Measurements from ENCODE around the gene ZNF697.

Gene ZNF697

DNA sequence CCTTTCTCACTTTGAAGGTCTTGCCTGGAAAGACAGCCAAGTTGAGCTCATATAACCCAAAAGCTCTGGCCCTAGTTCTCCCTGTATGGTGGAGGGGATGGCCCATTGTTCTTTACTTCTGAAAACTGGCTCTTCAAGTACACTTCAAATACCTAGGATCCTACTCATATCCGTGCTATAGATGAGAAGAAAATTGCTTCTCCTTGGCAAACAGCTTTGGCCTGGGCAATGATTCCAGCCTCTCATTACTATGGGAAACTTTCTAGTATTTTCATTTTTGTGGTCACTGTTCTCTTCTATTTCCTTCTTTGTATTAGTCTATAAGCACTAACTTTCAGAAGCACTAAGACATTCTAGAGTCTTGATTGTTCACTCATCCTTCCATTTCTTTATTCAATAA lies 53.7 kb downstream of the ZNF697 start:
- no peaks in the 10 kb centered on the region for H3K27me3 ChIP-seq (ENCODE audit: insufficient read depth, low read length)
- WGBS (ENCODE audit: extremely low coverage, insufficient coverage, insufficient read length) = no CpG with 5 or more reads among the region's 1 CpG
- H3K36me3 ChIP-seq (ENCODE audit: control insufficient read depth in 1 of 2, insufficient read depth in 2 of 2, low read length in 2 of 2) = no peaks in the 10 kb centered on the region
- no peak overlapping the region for H3K4ac ChIP-seq (ENCODE audit: low read depth, low read length)
- H3K23ac ChIP-seq (ENCODE audit: low read length) = no peak overlapping the region
- H2BK120ac ChIP-seq (ENCODE audit: insufficient read depth, low read length, poor library complexity) = no peak overlapping the region
- H4K91ac ChIP-seq (ENCODE audit: low read depth, low read length) = no peak overlapping the region
- H3K79me2 ChIP-seq (ENCODE audit: control insufficient read depth, insufficient read depth, low read length, poor library complexity) = no peaks in the 10 kb centered on the region
- H3K4me1 ChIP-seq (ENCODE audit: control insufficient read depth in 1 of 2, insufficient read depth in 2 of 2, low read length in 2 of 2) = peaks cover 0 to 2% of the 10 kb centered on the region in 2 experiments
- H2AFZ ChIP-seq (ENCODE audit: insufficient read depth, low read length, poor library complexity) = no peak overlapping the region
- no peak overlapping the region for H3K4me2 ChIP-seq (ENCODE audit: low read length)
- peak in 1 of 2 donors; percentile 48 for DNase-seq
- no peak overlapping the region for H2BK5ac ChIP-seq (ENCODE audit: low read depth, low read length, poor library complexity)
- no peak overlapping the region for H3K4me3 ChIP-seq (ENCODE audit: low read depth, low read length)
- no peak overlapping the region for H3K18ac ChIP-seq (ENCODE audit: low read length)
- H3K79me1 ChIP-seq (ENCODE audit: low read length) = no peaks in the 10 kb centered on the region
- H4K12ac ChIP-seq (ENCODE audit: low read depth, low read length) = no peak overlapping the region
- H2BK12ac ChIP-seq (ENCODE audit: low read length) = no peak overlapping the region
- no peak overlapping the region for H2AK5ac ChIP-seq (ENCODE audit: low read length)
- H3K14ac ChIP-seq (ENCODE audit: low read length) = no peak overlapping the region
- no peaks in the 10 kb centered on the region for H3K9me3 ChIP-seq (ENCODE audit: insufficient read depth, low read depth, low read length)
- H4K8ac ChIP-seq (ENCODE audit: low read depth, low read length) = no peak overlapping the region
- no peak overlapping the region for H3K9ac ChIP-seq (ENCODE audit: low read length)
- H3K27ac ChIP-seq (ENCODE audit: low read depth, low read length) = no peak overlapping the region

DNA sequence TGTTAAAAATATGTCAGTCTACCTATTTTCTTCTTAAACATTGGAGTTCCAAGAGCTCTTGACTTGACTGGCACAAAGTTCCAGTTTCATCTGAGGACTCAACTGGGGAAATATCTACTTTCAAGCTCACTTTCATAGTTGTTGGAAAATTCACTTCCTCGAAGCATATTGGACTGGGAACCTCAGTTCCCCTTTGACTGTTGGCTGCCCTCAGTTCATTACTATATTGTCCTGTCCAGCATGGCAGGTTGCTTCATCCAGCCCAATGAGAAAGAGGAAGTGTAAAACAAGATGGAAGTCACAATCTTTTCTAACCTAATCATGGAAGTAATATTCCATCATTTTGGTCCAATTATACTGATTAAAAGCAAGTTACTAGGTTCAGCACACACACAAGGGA lies 54.3 kb downstream of the ZNF697 start:
- H4K8ac ChIP-seq (ENCODE audit: low read depth, low read length) = no peak overlapping the region

DNA sequence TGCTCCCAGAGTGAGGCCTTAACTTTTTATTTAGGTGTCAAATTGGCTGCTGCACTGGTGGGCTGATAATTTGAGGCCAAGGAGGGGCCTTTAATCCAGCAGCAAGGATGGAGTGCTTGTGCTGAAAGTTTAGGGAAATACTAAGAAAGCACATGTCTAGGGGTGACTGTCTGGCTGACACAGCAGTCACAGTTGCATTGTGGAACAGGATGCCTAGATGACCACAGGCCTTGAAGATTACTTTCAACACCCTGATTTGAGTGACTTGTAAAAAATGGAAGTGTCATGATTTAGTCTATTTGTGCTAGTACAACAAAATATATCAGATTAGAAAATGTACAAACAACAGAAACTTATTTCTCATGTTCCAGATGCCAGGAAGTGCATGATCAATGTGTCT lies 57.7 kb downstream of the ZNF697 start:
- H3K27me3 ChIP-seq (ENCODE audit: insufficient read depth, low read length) = no peaks in the 10 kb centered on the region
- H3K36me3 ChIP-seq (ENCODE audit: control insufficient read depth in 1 of 2, insufficient read depth in 2 of 2, low read length in 2 of 2) = no peaks in the 10 kb centered on the region
- no peak overlapping the region for H3K23ac ChIP-seq (ENCODE audit: low read length)
- H4K91ac ChIP-seq (ENCODE audit: low read depth, low read length) = no peak overlapping the region
- no peaks in the 10 kb centered on the region for H3K79me2 ChIP-seq (ENCODE audit: control insufficient read depth, insufficient read depth, low read length, poor library complexity)
- no peak overlapping the region for H2BK5ac ChIP-seq (ENCODE audit: low read depth, low read length, poor library complexity)
- H3K79me1 ChIP-seq (ENCODE audit: low read length) = no peaks in the 10 kb centered on the region
- no peak overlapping the region for H3K27ac ChIP-seq (ENCODE audit: low read depth, low read length)
- no peak overlapping the region for H2AK5ac ChIP-seq (ENCODE audit: low read length)
- no peak overlapping the region for H3K4me2 ChIP-seq (ENCODE audit: low read length)
- H3K9ac ChIP-seq (ENCODE audit: low read length) = no peak overlapping the region
- no peak overlapping the region for H4K12ac ChIP-seq (ENCODE audit: low read depth, low read length)
- no peak overlapping the region for H3K14ac ChIP-seq (ENCODE audit: low read length)
- no peak for DNase-seq
- no peak overlapping the region for H3K18ac ChIP-seq (ENCODE audit: low read length)
- H2BK12ac ChIP-seq (ENCODE audit: low read length) = peak overlapping the region; percentile 24
- H2BK120ac ChIP-seq (ENCODE audit: insufficient read depth, low read length, poor library complexity) = no peak overlapping the region
- H4K8ac ChIP-seq (ENCODE audit: low read depth, low read length) = no peak overlapping the region
- H3K9me3 ChIP-seq (ENCODE audit: insufficient read depth, low read depth, low read length) = no peaks in the 10 kb centered on the region
- H3K4me3 ChIP-seq (ENCODE audit: low read depth, low read length) = no peak overlapping the region
- H3K4me1 ChIP-seq (ENCODE audit: control insufficient read depth in 1 of 2, insufficient read depth in 2 of 2, low read length in 2 of 2) = peaks cover 4 to 11% of the 10 kb centered on the region in 2 experiments
- no peak overlapping the region for H2AFZ ChIP-seq (ENCODE audit: insufficient read depth, low read length, poor library complexity)
- H3K4ac ChIP-seq (ENCODE audit: low read depth, low read length) = no peak overlapping the region

More for the DNA sequence above, 54.3 kb downstream of the ZNF697 start:
- no peaks in the 10 kb centered on the region for H3K36me3 ChIP-seq (ENCODE audit: control insufficient read depth in 1 of 2, insufficient read depth in 2 of 2, low read length in 2 of 2)
- no peak overlapping the region for H2BK120ac ChIP-seq (ENCODE audit: insufficient read depth, low read length, poor library complexity)
- H3K4me3 ChIP-seq (ENCODE audit: low read depth, low read length) = no peak overlapping the region
- H3K27ac ChIP-seq (ENCODE audit: low read depth, low read length) = no peak overlapping the region
- DNase-seq = no peak
- H3K9me3 ChIP-seq (ENCODE audit: insufficient read depth, low read depth, low read length) = no peaks in the 10 kb centered on the region
- H3K14ac ChIP-seq (ENCODE audit: low read length) = no peak overlapping the region
- no peak overlapping the region for H2BK5ac ChIP-seq (ENCODE audit: low read depth, low read length, poor library complexity)
- H2AFZ ChIP-seq (ENCODE audit: insufficient read depth, low read length, poor library complexity) = no peak overlapping the region
- no peak overlapping the region for H3K9ac ChIP-seq (ENCODE audit: low read length)
- no peaks in the 10 kb centered on the region for H3K79me2 ChIP-seq (ENCODE audit: control insufficient read depth, insufficient read depth, low read length, poor library complexity)
- H4K12ac ChIP-seq (ENCODE audit: low read depth, low read length) = no peak overlapping the region
- H3K23ac ChIP-seq (ENCODE audit: low read length) = no peak overlapping the region
- H3K27me3 ChIP-seq (ENCODE audit: insufficient read depth, low read length) = no peaks in the 10 kb centered on the region
- H4K91ac ChIP-seq (ENCODE audit: low read depth, low read length) = no peak overlapping the region
- H2BK12ac ChIP-seq (ENCODE audit: low read length) = no peak overlapping the region
- H3K4me2 ChIP-seq (ENCODE audit: low read length) = no peak overlapping the region
- H3K79me1 ChIP-seq (ENCODE audit: low read length) = no peaks in the 10 kb centered on the region
- no peak overlapping the region for H3K18ac ChIP-seq (ENCODE audit: low read length)
- peaks cover 0 to 2% of the 10 kb centered on the region in 2 experiments for H3K4me1 ChIP-seq (ENCODE audit: control insufficient read depth in 1 of 2, insufficient read depth in 2 of 2, low read length in 2 of 2)
- no peak overlapping the region for H3K4ac ChIP-seq (ENCODE audit: low read depth, low read length)
- WGBS (ENCODE audit: extremely low coverage, insufficient coverage, insufficient read length) = no CpG with 5 or more reads among the region's 1 CpG
- no peak overlapping the region for H2AK5ac ChIP-seq (ENCODE audit: low read length)

DNA sequence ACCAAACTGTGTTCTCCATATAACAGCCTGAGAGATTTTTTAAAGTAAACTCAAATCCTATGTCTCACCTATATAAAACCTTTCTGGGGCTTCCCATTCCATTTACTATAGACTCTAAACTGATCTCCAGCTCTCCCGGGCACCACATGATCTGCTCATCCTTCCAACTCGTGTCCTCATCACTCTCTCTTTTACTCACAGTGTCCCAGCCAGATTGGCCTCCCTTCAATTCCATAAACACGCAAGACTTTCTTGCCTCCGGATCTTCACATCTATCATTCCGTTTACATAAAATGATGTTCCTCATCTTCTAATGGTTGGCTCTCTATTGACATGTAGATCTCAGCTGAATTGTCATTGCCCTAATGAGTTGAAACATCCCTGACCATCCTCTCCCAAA lies 59.4 kb downstream of the ZNF697 start:
- Histone ChIP-seq H3K23ac (ENCODE audit: low read length) (no peak overlapping the region), H4K12ac (ENCODE audit: low read depth, low read length) (no peak overlapping the region), H3K4me3 (ENCODE audit: low read depth, low read length) (no peak overlapping the region), H2BK120ac (ENCODE audit: insufficient read depth, low read length, poor library complexity) (no peak overlapping the region), H3K4me1 (ENCODE audit: control insufficient read depth in 1 of 2, insufficient read depth in 2 of 2, low read length in 2 of 2) (peaks cover 4 to 11% of the 10 kb centered on the region in 2 experiments), H3K18ac (ENCODE audit: low read length) (no peak overlapping the region), H4K8ac (ENCODE audit: low read depth, low read length) (no peak overlapping the region), H3K27me3 (ENCODE audit: insufficient read depth, low read length) (no peaks in the 10 kb centered on the region), H2AK5ac (ENCODE audit: low read length) (no peak overlapping the region), H3K36me3 (ENCODE audit: control insufficient read depth in 1 of 2, insufficient read depth in 2 of 2, low read length in 2 of 2) (no peaks in the 10 kb centered on the region), H3K9ac (ENCODE audit: low read length) (no peak overlapping the region), H3K79me1 (ENCODE audit: low read length) (no peaks in the 10 kb centered on the region), H3K27ac (ENCODE audit: low read depth, low read length) (no peak overlapping the region), H3K4me2 (ENCODE audit: low read length) (no peak overlapping the region), H4K91ac (ENCODE audit: low read depth, low read length) (no peak overlapping the region), H2AFZ (ENCODE audit: insufficient read depth, low read length, poor library complexity) (no peak overlapping the region), H2BK5ac (ENCODE audit: low read depth, low read length, poor library complexity) (no peak overlapping the region), H2BK12ac (ENCODE audit: low read length) (no peak overlapping the region), H3K79me2 (ENCODE audit: control insufficient read depth, insufficient read depth, low read length, poor library complexity) (no peaks in the 10 kb centered on the region), H3K14ac (ENCODE audit: low read length) (no peak overlapping the region), H3K4ac (ENCODE audit: low read depth, low read length) (no peak overlapping the region), H3K9me3 (ENCODE audit: insufficient read depth, low read depth, low read length) (no peaks in the 10 kb centered on the region)
- no CpG with 5 or more reads among the region's 5 CpGs for WGBS (ENCODE audit: extremely low coverage, insufficient coverage, insufficient read length)
- no peak for DNase-seq
